ENCODE results near the gene RDH14.

GRCh38 chr2:18596993-18597392 is 36.5 kb upstream of the RDH14 start:
- no peak for TF ChIP-seq REST (IDR thresholded peaks at IDR 0.05; ENCODE audit: unreplicated experiment)
- no peak for TF ChIP-seq CTCF (conservative IDR thresholded peaks at IDR 0.05; ENCODE audit: low read depth in 2 of 2)
- TF ChIP-seq EZH2 (IDR thresholded peaks at IDR 0.05; ENCODE audit: low read depth, unreplicated experiment) = no peak
- TF ChIP-seq ZNF331 (CRISPR knock-in tag; IDR thresholded peaks at IDR 0.05; ENCODE audit: low read depth) = no peak
- TF ChIP-seq POLR2AphosphoS5 (IDR thresholded peaks at IDR 0.05; ENCODE audit: low read depth) = no peak
- TF ChIP-seq CREB1 (CRISPR knock-in tag; IDR thresholded peaks at IDR 0.05; ENCODE audit: low read depth) = no peak
- no peak for TF ChIP-seq ZNF114 (CRISPR knock-in tag; IDR thresholded peaks at IDR 0.05)
- no peak for TF ChIP-seq EZH2phosphoT487 (IDR thresholded peaks at IDR 0.05; ENCODE audit: unreplicated experiment)
- TF ChIP-seq STAT1 (IDR thresholded peaks at IDR 0.05; ENCODE audit: unreplicated experiment) = no peak
- no peak for TF ChIP-seq ZNF462 (CRISPR knock-in tag; IDR thresholded peaks at IDR 0.05)
- no peak for TF ChIP-seq ETS1 (IDR thresholded peaks at IDR 0.05)
- TF ChIP-seq JUNB (IDR thresholded peaks at IDR 0.05; ENCODE audit: unreplicated experiment) = no peak
